Left kidney (tissue), 2 donors: ENCODE measurements around the gene MLLT10. TPM values are rescaled to one million over a fixed set of nuclear protein-coding genes. Genes with fewer than 3 reads are reported as not detected.
A peak's percentile ranks its signal among the peaks of the same experiment; 100 is the strongest.
"Not testable (repeated sequence)": the region's sequence is repeated elsewhere in the genome, so short reads cannot be mapped to it uniquely, and the experiment has no call there.

Experiments
- DNase-seq: peaks from one replicate; pipeline ENCODE4 v3.0.0-alpha.2; 2013
- polyA plus RNA-seq: library from polyadenylated mRNA; unstranded; fragments of 120-200 nt; gene quantifications from one replicate; pipeline ENCODE4 v1.2.1, GENCODE V29; 2013; ENCODE audit not compliant: insufficient read length

The MLLT10 gene
- polyA plus RNA-seq, 1 donor = 56.9 TPM

DNA sequence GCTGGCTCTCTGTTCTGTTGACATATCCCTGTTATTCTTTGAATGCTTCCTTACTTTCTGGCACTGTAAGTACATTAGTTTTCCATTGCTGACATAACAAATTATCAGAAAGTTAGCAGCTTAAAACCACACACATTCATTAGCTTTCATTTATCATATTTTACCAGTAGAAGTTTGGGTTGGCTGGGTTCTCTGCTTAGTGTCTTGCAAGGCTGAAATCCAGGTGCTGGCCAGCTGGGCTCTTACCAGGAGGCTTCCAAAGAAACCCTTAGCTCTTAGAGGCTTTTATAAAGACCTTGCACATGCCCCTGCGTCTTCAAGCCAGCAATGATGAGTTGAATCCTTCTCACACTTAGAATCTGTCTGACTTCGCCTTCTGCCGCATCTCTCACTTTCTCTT lies 160.6 kb downstream of the MLLT10 start:
- no peak for DNase-seq

DNA sequence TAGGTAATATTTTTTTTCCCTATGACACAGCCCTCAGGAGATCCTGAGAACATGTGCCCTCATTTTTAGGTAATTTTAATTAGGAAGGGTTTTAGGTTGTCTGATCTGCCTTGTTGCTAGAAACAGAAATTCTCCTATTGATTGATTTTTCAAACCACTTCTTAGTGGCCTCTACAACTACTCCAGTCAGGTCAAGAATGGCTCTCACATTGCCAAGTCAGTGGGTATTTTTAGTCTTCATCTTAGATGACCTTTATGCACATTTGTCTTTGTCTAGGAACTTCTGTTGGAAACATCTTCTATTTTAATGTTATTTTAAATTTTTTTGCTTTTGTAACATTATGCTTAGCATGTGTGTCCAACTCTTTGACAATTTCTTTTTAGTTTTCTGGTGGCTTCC lies 162.3 kb downstream of the MLLT10 start:
- DNase-seq = no peak

DNA sequence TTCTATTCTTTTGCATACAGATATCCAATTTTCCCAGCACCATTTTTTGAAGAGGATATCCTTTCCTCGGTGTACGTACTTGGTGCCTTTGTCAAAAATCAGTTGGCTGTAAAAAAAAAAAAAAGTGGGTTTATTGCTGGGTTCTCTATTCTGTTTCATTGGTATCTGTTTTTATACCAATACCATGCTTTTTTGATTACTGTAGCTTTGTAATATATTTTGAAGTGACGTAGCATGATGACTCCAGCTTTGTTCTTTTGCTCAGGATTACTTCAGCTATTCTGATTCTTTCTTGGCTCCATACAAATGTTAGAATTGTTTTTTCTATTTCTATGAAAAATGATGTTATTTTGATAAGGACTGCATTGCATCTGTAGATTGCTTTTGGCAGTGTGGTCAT lies 165.5 kb downstream of the MLLT10 start:
- DNase-seq = no peak

GRCh38 chr10:21700474-21700873 lies 166.4 kb downstream of the MLLT10 start:
- no peak for DNase-seq

GRCh38 chr10:21702633-21703111 lies 168.6 kb downstream of the MLLT10 start:
- DNase-seq = no peak

DNA sequence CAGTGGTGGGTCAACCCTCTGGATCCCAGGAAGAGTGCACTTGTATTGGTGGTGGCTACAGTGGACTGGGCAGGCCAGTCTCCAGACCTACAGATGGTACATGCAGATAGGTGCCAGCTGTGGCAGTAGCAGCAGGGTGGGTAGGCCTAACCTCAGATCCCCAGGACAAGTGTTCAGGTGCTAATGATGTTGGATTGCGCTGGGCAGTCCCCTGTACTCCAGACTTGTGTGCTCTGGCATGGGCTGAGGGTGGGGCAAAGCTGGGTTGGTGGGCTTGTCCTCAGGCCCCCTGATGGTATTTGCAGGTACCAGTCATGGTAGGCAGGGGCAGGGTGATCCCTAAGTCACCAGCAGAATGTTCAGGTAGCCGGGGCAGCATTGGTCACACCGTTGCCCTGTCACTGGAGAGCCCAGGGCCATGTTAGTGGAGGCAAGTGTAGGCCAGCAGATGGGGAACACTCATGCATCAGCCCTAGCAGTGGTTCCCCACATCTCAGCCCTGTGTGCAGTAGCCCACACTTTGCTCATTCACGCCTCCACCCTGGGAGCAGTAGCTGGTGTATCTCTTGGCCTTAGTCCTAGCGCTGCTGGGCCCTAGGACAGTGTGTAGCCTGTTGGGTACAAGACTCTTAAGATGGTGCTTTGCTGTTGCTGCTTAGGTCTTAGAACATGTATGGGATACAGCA lies 171.3 kb downstream of the MLLT10 start:
- DNase-seq = no peak

DNA sequence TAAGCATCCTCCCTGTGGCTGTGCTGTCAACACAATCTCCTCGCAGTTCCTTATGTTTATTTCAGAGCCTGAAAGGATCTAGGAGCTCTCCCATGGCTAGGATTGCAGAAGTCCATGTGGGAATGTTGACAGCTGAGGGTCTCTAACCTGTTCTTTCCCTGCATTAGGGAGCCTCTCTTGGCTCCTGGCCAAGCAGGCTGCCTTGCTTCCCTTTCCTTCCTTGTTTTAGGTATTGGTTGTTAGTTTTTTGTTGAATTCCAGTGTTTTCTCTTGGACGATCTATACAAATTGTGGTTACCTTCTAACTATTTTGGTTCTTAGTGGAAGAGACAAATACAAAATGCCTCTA lies 171.8 kb downstream of the MLLT10 start:
- no peak for DNase-seq

- no peak for DNase-seq
Observed at GRCh38 chr10:21707498-21707897, 173.5 kb downstream of the MLLT10 start.

- DNase-seq = no peak
Observed at GRCh38 chr10:21712975-21713374, 178.9 kb downstream of the MLLT10 start.

- no peak for DNase-seq
Observed at GRCh38 chr10:21715531-21716195, 181.6 kb downstream of the MLLT10 start.

- not testable (repeated sequence) for DNase-seq
Observed at GRCh38 chr10:21717437-21718054, 183.5 kb downstream of the MLLT10 start.

DNA sequence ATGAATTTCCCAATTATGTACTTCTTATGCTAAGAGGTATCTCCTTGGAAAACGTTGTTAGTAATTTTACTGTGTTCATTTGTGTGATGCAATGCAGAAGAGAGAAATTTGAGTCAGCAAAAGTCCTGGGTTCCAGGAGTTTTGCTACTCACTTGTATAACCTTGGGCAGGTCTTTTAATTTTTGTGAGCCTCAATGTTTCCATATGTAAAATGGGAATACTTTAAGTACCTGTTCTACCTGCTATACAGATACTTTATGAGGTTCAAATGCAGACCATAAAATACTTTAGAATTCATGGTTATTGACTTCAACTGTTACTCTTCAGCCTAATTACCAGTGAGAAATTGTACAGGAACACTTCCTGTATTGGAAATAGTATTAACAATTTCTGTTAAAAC lies 185.5 kb downstream of the MLLT10 start:
- no peak for DNase-seq

GRCh38 chr10:21720090-21720489 lies 186.1 kb downstream of the MLLT10 start:
- DNase-seq = no peak

DNA sequence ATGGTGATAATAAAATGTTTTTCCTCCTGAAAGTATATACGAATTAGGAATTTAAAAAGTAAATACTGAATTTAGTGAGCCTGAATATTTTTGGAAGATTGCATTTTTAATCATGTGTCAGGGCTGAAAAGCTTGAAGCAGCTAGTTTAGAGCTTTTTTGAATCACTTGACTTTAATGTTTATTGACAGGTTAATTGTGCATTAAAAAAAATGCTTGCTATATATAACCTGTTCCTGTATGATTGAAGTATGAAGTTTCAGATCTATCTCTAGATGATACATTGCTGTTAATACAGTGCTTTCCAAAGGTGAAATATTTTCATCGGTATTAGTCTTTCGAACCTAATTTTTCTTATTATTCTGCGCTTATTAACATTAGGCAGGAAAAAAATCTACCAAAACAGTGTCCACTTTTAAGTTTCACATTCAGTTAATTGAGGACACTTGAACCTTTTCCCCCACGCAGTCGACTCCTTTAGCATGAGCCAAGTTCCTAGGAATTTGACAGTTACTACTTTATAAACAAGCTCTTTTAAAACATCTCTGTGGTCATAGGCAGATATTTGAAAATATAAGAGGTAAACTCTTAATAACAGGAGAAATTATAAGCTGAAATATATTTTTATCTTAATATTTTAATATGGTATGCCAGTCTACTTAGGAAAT lies 187.1 kb downstream of the MLLT10 start:
- DNase-seq = no peak

DNA sequence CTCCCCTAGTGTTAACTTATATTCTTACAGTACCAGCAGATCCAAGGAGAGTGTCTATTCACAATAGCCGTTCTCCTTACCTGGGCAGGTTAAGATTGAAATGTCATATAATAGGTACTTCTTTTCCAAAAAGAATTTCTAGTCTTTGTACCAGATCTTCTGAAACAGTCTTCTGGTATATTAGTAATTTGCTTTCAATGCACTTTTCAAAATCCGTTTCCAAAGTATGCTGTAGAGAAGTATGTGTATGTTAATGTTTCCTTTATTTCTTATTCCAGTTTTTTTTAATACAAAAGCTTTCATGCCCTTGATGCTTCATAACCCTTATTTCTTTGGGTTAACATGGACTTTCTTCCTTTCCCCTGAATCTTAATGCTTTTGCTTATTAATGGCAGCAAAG lies 188.2 kb downstream of the MLLT10 start:
- DNase-seq = no peak

- no peak for DNase-seq
Observed at GRCh38 chr10:21724020-21724589, 190.1 kb downstream of the MLLT10 start.

- DNase-seq = peak; percentile 97
Observed at GRCh38 chr10:21724687-21725367, 190.8 kb downstream of the MLLT10 start.

DNA sequence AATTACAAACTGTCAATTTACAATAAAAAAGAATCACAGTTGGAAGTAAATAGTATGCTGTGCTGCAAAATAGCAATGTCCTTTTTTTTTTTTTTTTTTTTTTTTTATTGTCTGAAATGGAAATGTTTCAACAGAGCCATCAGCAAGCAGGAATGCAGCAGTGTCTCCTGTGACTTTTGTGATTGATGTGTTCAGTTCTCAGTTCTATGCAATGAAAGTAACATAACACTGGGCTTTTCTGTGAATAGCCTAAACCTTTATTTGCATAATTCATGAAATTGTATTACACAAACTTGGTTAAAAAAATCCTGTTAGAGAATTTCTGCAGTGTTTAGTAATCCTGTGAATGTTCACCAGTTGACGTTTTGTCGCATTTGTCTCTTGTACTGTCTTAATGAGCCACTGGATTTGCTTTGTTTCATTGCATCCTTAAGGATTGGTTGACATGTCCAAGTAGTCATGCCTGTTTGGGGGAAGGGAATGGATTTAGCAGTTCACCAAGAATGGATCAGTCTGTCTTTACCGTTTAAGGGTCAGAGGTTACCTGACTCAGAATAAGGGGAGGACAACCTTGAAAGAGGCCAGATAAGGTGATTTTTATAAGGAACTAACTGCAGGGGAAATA lies 192.7 kb downstream of the MLLT10 start:
- no peak for DNase-seq

GRCh38 chr10:21727452-21728168 lies 193.6 kb downstream of the MLLT10 start:
- DNase-seq = no peak

GRCh38 chr10:21728618-21729017 lies 194.6 kb downstream of the MLLT10 start:
- DNase-seq = no peak
